GM23338 (cell line): ENCODE results near the gene FAM98C.

Experiments
- CREB1 ChIP-seq: fragments of 250-450 bp; sonication (Bioruptor Pico); IDR thresholded peaks from 2 replicates; pipeline ENCODE4 v1.5.0; 2020; ENCODE audit warnings: low read depth, mild to moderate bottlenecking, moderate library complexity
- CTCF ChIP-seq, 2 experiments: fragments of 200-600 bp in 1 of 2; sonication (generic) in 1 of 2; conservative IDR thresholded peaks; 2 replicates each; pipeline versions ENCODE4 v1.5.1 to v1.6.1; 2016 to 2017; ENCODE audit warnings: antibody characterized with exemption in 2 of 2, low read depth in 2 of 2, mild to moderate bottlenecking in 2 of 2, moderate library complexity in 1 of 2
- ETS1 ChIP-seq: IDR thresholded peaks from 2 replicates; pipeline ENCODE4 v1.6.1; 2016; ENCODE audit warnings: antibody characterized with exemption
- EZH2 ChIP-seq: fragments of 200-600 bp; sonication (generic); IDR thresholded peaks from one replicate; pipeline ENCODE4 v1.8.0; 2017; ENCODE audit warnings: antibody characterized with exemption, mild to moderate bottlenecking, low read depth; ENCODE audit not compliant: unreplicated experiment
- EZH2phosphoT487 ChIP-seq: fragments of 200-600 bp; sonication (generic); IDR thresholded peaks from one replicate; pipeline ENCODE4 v1.8.1; 2018; ENCODE audit warnings: antibody characterized with exemption; ENCODE audit not compliant: unreplicated experiment
- JUNB ChIP-seq: IDR thresholded peaks from one replicate; pipeline ENCODE4 v1.6.1; 2016; ENCODE audit warnings: antibody characterized with exemption; ENCODE audit not compliant: unreplicated experiment
- POLR2AphosphoS5 ChIP-seq: IDR thresholded peaks from 2 replicates; pipeline ENCODE4 v1.6.1; 2016; ENCODE audit warnings: antibody characterized with exemption, low read depth
- REST ChIP-seq: IDR thresholded peaks from one replicate; pipeline ENCODE4 v1.6.1; 2018; ENCODE audit warnings: antibody characterized with exemption; ENCODE audit not compliant: unreplicated experiment
- ZNF462 ChIP-seq: fragments of 250-450 bp; sonication (Bioruptor Pico); IDR thresholded peaks from 2 replicates; pipeline ENCODE4 v1.5.0; 2020; ENCODE audit warnings: mild to moderate bottlenecking, moderate library complexity

GRCh38 chr19:38389957-38390924 is 12.7 kb upstream of the FAM98C start:
- TF ChIP-seq REST (no peak), POLR2AphosphoS5 (no peak), CTCF (conservative IDR thresholded peaks at IDR 0.05; ENCODE audit: low read depth in 2 of 2) (no peak), EZH2 (no peak), CREB1 (no peak), ZNF462 (CRISPR knock-in tag) (no peak), EZH2phosphoT487 (no peak), ETS1 (no peak), JUNB (no peak)
